Measurements from ENCODE around the gene NEK8. TPM values are rescaled to one million over a fixed set of nuclear protein-coding genes. Genes with fewer than 3 reads are reported as not detected.

NEK8 gene
- total RNA-seq, 3 donors from 2014 or later (not counting 1 experiment from before 2014, with no cell fraction given), result 5.9 to 7.4 (median 6.8) TPM

DNA sequence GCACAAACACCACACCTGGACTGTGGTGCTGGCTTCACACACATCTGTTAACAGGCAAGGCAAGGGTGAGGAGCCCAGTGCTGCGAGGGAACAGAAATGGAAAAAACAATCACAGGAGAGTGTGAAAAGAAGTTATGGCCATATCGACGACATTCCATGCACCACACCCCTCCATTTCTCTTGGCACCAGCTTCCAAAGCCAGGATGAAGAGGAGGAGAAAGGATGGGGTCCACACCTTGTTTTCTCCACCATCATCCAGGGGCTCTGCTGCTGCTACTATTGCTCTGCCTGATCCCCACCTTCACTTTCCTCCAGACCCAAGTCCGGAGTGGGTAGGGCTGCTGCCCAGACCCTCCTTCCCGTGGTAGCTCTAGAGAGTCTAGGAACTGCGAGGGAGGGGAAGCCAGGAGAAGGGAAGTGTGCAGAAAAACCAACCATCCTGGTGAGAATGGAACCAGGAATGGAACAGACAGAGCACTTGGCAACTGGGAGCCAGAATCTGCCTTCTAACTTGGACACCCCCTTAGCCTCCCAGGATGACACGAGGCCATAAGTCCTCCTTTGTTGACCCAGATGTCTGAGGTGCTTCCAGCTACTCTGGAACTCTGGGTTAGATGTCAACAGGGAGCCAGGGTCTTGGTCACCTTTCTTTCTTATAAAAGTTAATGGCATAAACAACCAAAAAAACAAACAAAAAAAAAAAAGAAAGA lies 15.7 kb upstream of the NEK8 start:
- Mint-ChIP-seq H3K4me1 (peaks cover 18 to 22% of the 10 kb centered on the region in 2 donors), H3K4me3 (peak overlapping the region; percentile 93), H3K27ac (peak overlapping the region; percentile 80 to 88), H3K9me3 (no peaks in the 10 kb centered on the region), H3K36me3 (no peaks in the 10 kb centered on the region), H3K27me3 (ENCODE audit: low read depth in 2 of 2) (peaks cover 15 to 18% of the 10 kb centered on the region in 2 donors)
- no peak for DNase-seq
- H3K9me3 ChIP-seq (ENCODE audit: control insufficient read depth, insufficient read depth, low read length), result no peaks in the 10 kb centered on the region
- no peak for TF ChIP-seq CTCF (IDR thresholded peaks at IDR 0.05)
- peaks cover 30% of the 10 kb centered on the region for H3K4me1 ChIP-seq (ENCODE audit: control insufficient read depth, insufficient read depth, low read length)
- H3K36me3 ChIP-seq (ENCODE audit: control insufficient read depth, insufficient read depth, low read length), result no peaks in the 10 kb centered on the region
- ATAC-seq, result no peak
- H3K27me3 ChIP-seq (ENCODE audit: control insufficient read depth, insufficient read depth, low read length), result peaks cover 14% of the 10 kb centered on the region
- WGBS (ENCODE audit: insufficient coverage), result 97% methylated on average over 4 of the region's 7 CpGs
- intact Hi-C loops (cut with micrococcal nuclease), result loop anchor here (10.0 kb wide), 1 partner anchor 378 kb away; the partner anchor contains the start of genes IFT20 and TNFAIP1
- H3K27ac ChIP-seq (ENCODE audit: low read length), result no peak overlapping the region
- H3K4me3 ChIP-seq (ENCODE audit: low read length), result no peak overlapping the region

GRCh38 chr17:28714281-28714680 lies 14.3 kb upstream of the NEK8 start:
- H3K27me3 ChIP-seq (ENCODE audit: control insufficient read depth, insufficient read depth, low read length), result peaks cover 14% of the 10 kb centered on the region
- Mint-ChIP-seq H3K4me3 (no peak overlapping the region), H3K36me3 (no peaks in the 10 kb centered on the region), H3K27ac (no peak overlapping the region), H3K27me3 (ENCODE audit: low read depth in 2 of 2) (peaks cover 15 to 27% of the 10 kb centered on the region in 2 donors), H3K4me1 (peaks cover 20 to 33% of the 10 kb centered on the region in 2 donors), H3K9me3 (no peaks in the 10 kb centered on the region)
- ATAC-seq (no peak), DNase-seq (no peak)
- H3K4me3 ChIP-seq (ENCODE audit: low read length), result no peak overlapping the region
- 87% methylated on average over 3 of the region's 3 CpGs for WGBS (ENCODE audit: insufficient coverage)
- H3K36me3 ChIP-seq (ENCODE audit: control insufficient read depth, insufficient read depth, low read length), result no peaks in the 10 kb centered on the region
- intact Hi-C loops (cut with micrococcal nuclease), result loop anchor here (10.0 kb wide), 1 partner anchor 379 kb away; the partner anchor contains the start of genes IFT20 and TNFAIP1
- H3K4me1 ChIP-seq (ENCODE audit: control insufficient read depth, insufficient read depth, low read length), result peaks cover 39% of the 10 kb centered on the region
- no peak overlapping the region for H3K27ac ChIP-seq (ENCODE audit: low read length)
- no peaks in the 10 kb centered on the region for H3K9me3 ChIP-seq (ENCODE audit: control insufficient read depth, insufficient read depth, low read length)
- TF ChIP-seq CTCF (IDR thresholded peaks at IDR 0.05), result no peak

- intact Hi-C loops (cut with micrococcal nuclease), result loop anchor here (5.0 to 10.0 kb wide), 3 partner anchors 37 to 380 kb away; partner anchors contain the start of genes IFT20, SDF2, SUPT6H and TNFAIP1
- WGBS (ENCODE audit: insufficient coverage), result 57% methylated on average over 1 of the region's 2 CpGs
Measured at GRCh38 chr17:28715217-28715616, 13.4 kb upstream of the NEK8 start.

More at GRCh38 chr17:28715217-28715616, 13.4 kb upstream of the NEK8 start:
- Mint-ChIP-seq H3K27me3 (ENCODE audit: low read depth in 2 of 2) (peaks cover 15 to 28% of the 10 kb centered on the region in 2 donors), H3K36me3 (no peaks in the 10 kb centered on the region), H3K27ac (no peak overlapping the region), H3K4me3 (no peak overlapping the region), H3K4me1 (peaks cover 29 to 42% of the 10 kb centered on the region in 2 donors), H3K9me3 (no peaks in the 10 kb centered on the region)
- no peak overlapping the region for H3K27ac ChIP-seq (ENCODE audit: low read length)
- DNase-seq, result no peak
- H3K4me3 ChIP-seq (ENCODE audit: low read length), result no peak overlapping the region
- no peaks in the 10 kb centered on the region for H3K9me3 ChIP-seq (ENCODE audit: control insufficient read depth, insufficient read depth, low read length)
- peaks cover 42% of the 10 kb centered on the region for H3K4me1 ChIP-seq (ENCODE audit: control insufficient read depth, insufficient read depth, low read length)
- H3K27me3 ChIP-seq (ENCODE audit: control insufficient read depth, insufficient read depth, low read length), result peaks cover 14% of the 10 kb centered on the region
- no peak for TF ChIP-seq CTCF (IDR thresholded peaks at IDR 0.05)
- H3K36me3 ChIP-seq (ENCODE audit: control insufficient read depth, insufficient read depth, low read length), result no peaks in the 10 kb centered on the region
- ATAC-seq, result no peak
